Umbilical cord (tissue), 2 donors: Measurements from ENCODE around the gene MSI2. TPM values are rescaled to one million over a fixed set of nuclear protein-coding genes. Genes with fewer than 3 reads are reported as not detected.

Experiments
- DNase-seq: peaks from one replicate; pipeline ENCODE4 v3.0.0-alpha.2; 2015; ENCODE audit warnings: low spot score
- total RNA-seq: library from RNA; depleted of rRNA; stranded (reverse); fragments of >200 nt; gene quantifications from one replicate; pipeline ENCODE4 v1.2.3, GENCODE V29; 2014; ENCODE audit warnings: low replicate concordance; ENCODE audit not compliant: insufficient read depth

MSI2 gene
- total RNA-seq, 1 donor from 2014 or later, result 62.6 TPM

- no peak for DNase-seq
Measured at GRCh38 chr17:57408071-57408811, 151.9 kb downstream of the MSI2 start.

GRCh38 chr17:57410169-57410568, 153.8 kb downstream of the MSI2 start:
- DNase-seq, result no peak

GRCh38 chr17:57412520-57413096, 156.3 kb downstream of the MSI2 start:
- DNase-seq, result no peak

GRCh38 chr17:57413848-57414651, 157.7 kb downstream of the MSI2 start:
- no peak for DNase-seq

- DNase-seq, result peak; percentile 88
Measured at GRCh38 chr17:57415751-57416207, 159.5 kb downstream of the MSI2 start.

GRCh38 chr17:57416369-57416768, 160.0 kb downstream of the MSI2 start:
- DNase-seq, result no peak

- DNase-seq, result no peak
Measured at GRCh38 chr17:57417956-57418355, 161.6 kb downstream of the MSI2 start.

- DNase-seq, result no peak
Measured at GRCh38 chr17:57418463-57419246, 162.3 kb downstream of the MSI2 start.

GRCh38 chr17:57419940-57420550, 163.7 kb downstream of the MSI2 start:
- no peak for DNase-seq

GRCh38 chr17:57420734-57421717, 164.7 kb downstream of the MSI2 start:
- no peak for DNase-seq

- no peak for DNase-seq
Measured at GRCh38 chr17:57422574-57423164, 166.3 kb downstream of the MSI2 start.

- DNase-seq, result no peak
Measured at GRCh38 chr17:57423541-57423940, 167.2 kb downstream of the MSI2 start.

- no peak for DNase-seq
Measured at GRCh38 chr17:57424273-57424672, 167.9 kb downstream of the MSI2 start.

GRCh38 chr17:57424777-57425188, 168.5 kb downstream of the MSI2 start:
- no peak for DNase-seq

- DNase-seq, result no peak
Measured at GRCh38 chr17:57425431-57425830, 169.1 kb downstream of the MSI2 start.

- DNase-seq, result no peak
Measured at GRCh38 chr17:57425903-57426880, 169.9 kb downstream of the MSI2 start.

- no peak for DNase-seq
Measured at GRCh38 chr17:57429966-57430365, 173.6 kb downstream of the MSI2 start.

- DNase-seq, result no peak
Measured at GRCh38 chr17:57431415-57431814, 175.1 kb downstream of the MSI2 start.
